Lower leg skin (tissue), 4 donors: ENCODE results near the gene GRIP1. TPM values are rescaled to one million over a fixed set of nuclear protein-coding genes. Genes with fewer than 3 reads are reported as not detected.

Source experiments
- DNase-seq, 2 donors: peaks; one replicate each; pipeline ENCODE4 v3.0.0-alpha.2; 2019; ENCODE audit warnings: low spot score in 2 of 2
- H3K4me3 ChIP-seq: fragments of 200-600 bp; sonication (generic); 2 replicates; pipeline ENCODE4 v1.5.1; 2017; ENCODE audit warnings: mild to moderate bottlenecking, low read depth; ENCODE audit not compliant: poor library complexity, severe bottlenecking
- CTCF ChIP-seq, 3 donors: fragments of 450-650 bp; IDR thresholded peaks; one replicate each; pipeline ENCODE4 v1.5.1; 2016; ENCODE audit warnings: antibody characterized with exemption in 3 of 3, mild to moderate bottlenecking in 3 of 3, moderate library complexity in 2 of 3
- POLR2A ChIP-seq, 2 donors: fragments of 450-650 bp; IDR thresholded peaks; one replicate each; pipeline ENCODE4 v1.6.1; 2016 to 2017; ENCODE audit warnings: antibody characterized with exemption in 2 of 2, mild to moderate bottlenecking in 1 of 2, moderate library complexity in 1 of 2
- WGBS, 2 donors: methylation state at CpG; one replicate each; pipeline ENCODE4 v1.1.5; 2018; 5-methylcytosine and 5-hydroxymethylcytosine counted together
- intact Hi-C: fragments of 100-400 bp; cut with DNase I; formaldehyde crosslinking; loops from one replicate; pipeline ENCODE4 v1.15.0; 2023; ENCODE audit warnings: low total_unique reads
- total RNA-seq, 4 donors: library from RNA; depleted of rRNA; stranded (reverse); fragments of >200 nt; gene quantifications; one replicate each; pipeline ENCODE4 v1.1.0, GENCODE V29; 2016

Gene GRIP1
- total RNA-seq, 4 donors from 2014 or later, result 11.5 to 25.3 (median 12.3) TPM

DNA sequence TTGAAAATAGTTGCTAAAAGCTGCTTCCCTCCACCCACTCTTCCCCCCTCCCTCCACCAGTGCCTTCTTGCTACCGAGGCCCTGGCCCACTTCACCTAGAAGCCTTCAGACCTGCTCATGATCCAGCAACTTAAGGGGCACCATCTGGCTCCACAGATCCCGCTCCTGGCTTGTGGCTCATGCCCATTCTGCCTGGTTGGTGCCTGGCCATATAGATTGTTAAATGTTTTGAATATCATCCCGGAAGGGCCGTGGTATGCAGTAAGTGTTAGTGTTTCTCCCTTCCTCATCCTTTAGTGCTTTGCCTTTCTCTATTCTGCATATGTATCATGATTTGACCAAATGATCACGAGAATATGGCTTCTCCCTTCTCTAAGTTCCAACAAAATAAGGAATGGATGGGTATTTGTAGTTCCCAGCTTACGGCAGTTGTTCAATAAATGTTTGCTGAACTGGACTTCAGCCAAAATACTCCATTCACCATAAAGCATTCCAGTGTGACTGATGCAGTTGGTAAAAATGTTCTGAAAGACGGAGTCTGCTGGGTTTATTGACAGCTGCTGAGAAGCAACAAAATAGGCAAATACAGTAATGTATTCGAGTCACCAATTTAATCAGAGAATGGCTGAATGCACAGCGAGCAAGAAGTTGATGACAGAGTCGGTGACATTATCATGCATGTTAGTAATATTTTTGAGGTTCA lies 30.7 kb downstream of the GRIP1 start:
- 85 to 91% methylated on average over 10 of the region's 10 CpGs for WGBS, 2 donors
- intact Hi-C loops, result no loop called here
- DNase-seq, result no peak
- TF ChIP-seq CTCF (IDR thresholded peaks at IDR 0.05) (no peak), POLR2A (IDR thresholded peaks at IDR 0.05) (no peak)
- H3K4me3 ChIP-seq, result no peak overlapping the region

DNA sequence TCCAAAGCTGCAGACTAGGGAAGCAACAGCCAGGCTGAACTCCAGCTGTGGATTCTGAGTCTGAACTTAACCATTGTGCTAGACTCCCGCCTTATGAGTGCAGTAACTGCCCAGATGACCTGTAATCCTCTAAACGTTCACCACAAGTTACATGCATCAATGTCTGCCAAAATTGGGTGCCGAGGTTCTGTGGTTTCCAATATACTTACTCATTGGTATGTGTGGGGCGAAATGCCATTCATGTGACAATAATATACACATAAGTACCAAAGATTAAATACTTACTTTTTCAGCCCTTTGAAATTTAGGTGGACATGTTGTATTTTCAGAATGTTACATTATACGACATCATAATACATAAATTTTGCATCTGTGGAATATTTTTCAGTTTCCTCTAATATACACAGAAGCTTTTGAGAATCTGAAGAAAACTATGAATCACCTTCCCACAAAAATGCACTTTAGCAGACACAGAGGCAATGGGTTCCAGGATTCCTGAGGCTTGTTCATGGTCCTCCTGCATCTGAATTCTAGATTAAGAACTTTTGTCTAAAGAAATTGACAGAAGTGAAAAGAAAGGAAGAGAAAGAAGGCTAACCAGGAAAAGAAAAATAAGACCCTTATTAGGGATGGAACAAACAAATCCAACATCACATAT lies 31.7 kb downstream of the GRIP1 start:
- no peak overlapping the region for H3K4me3 ChIP-seq
- DNase-seq, result no peak
- intact Hi-C loops, result no loop called here
- WGBS, 2 donors, result 72 to 74% methylated on average over 5 of the region's 5 CpGs
- TF ChIP-seq CTCF (IDR thresholded peaks at IDR 0.05) (no peak), POLR2A (IDR thresholded peaks at IDR 0.05) (no peak)

DNA sequence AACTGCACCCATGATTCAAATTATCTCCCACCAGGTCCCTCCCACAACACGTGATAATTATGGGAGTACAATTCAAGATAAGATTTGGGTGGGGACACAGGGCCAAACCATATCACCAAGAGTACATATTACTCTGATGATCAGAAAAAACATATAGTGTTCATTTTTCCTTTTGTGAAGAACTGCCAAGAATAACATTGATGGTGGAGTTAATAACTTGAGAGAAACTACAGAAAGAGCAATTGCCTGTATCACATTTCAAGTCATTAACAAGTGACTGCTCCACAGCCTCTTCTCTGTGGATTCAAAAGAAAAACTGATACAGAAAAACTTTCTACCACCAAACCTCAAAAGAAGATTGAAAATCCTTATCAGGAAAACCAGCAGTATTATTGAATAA lies 34.7 kb downstream of the GRIP1 start:
- WGBS, 2 donors, result 80% methylated on average over 1 of the region's 1 CpG
- intact Hi-C loops, result no loop called here
- TF ChIP-seq CTCF (IDR thresholded peaks at IDR 0.05), result no peak
- no peak for TF ChIP-seq POLR2A (IDR thresholded peaks at IDR 0.05)
- DNase-seq, result no peak
- H3K4me3 ChIP-seq, result no peak overlapping the region

- no peak overlapping the region for H3K4me3 ChIP-seq
- TF ChIP-seq CTCF (IDR thresholded peaks at IDR 0.05), result no peak
- TF ChIP-seq POLR2A (IDR thresholded peaks at IDR 0.05), result no peak
- intact Hi-C loops, result no loop called here
- 76 to 81% methylated on average over 2 of the region's 2 CpGs for WGBS, 2 donors
- no peak for DNase-seq
Measured at GRCh38 chr12:66640691-66641460, 38.0 kb downstream of the GRIP1 start.

GRCh38 chr12:66638666-66639065 lies 40.2 kb downstream of the GRIP1 start:
- DNase-seq, result no peak
- no peak overlapping the region for H3K4me3 ChIP-seq
- intact Hi-C loops, result no loop called here
- TF ChIP-seq CTCF (IDR thresholded peaks at IDR 0.05) (no peak), POLR2A (IDR thresholded peaks at IDR 0.05) (no peak)
- 81 to 84% methylated on average over 2 of the region's 2 CpGs for WGBS, 2 donors
